Smooth muscle cell (in vitro differentiated cells): ENCODE measurements around the gene CDC14A. TPM values are rescaled to one million over a fixed set of nuclear protein-coding genes. Genes with fewer than 3 reads are reported as not detected.
"Not testable (repeated sequence)": the region's sequence is repeated elsewhere in the genome, so short reads cannot be mapped to it uniquely, and the experiment has no call there.

Experiments used
- DNase-seq: peaks from one replicate; lab custom pipeline; 2025; ENCODE audit not compliant: unreplicated experiment; lab: John Stamatoyannopoulos, UW
- H2AFZ ChIP-seq: fragments of 200-600 bp; sonication (generic); 2 replicates; pipeline ENCODE4 v1.6.0; 2016; ENCODE audit warnings: antibody characterized with exemption, low read depth, mild to moderate bottlenecking
- H3F3A ChIP-seq: fragments of 200-600 bp; sonication (generic); 2 replicates; pipeline ENCODE4 v1.6.0; 2017; ENCODE audit warnings: antibody characterized with exemption, low read depth
- H3K27ac ChIP-seq: fragments of 200-600 bp; sonication (generic); 2 replicates; pipeline ENCODE4 v1.5.1; 2016; ENCODE audit warnings: low read depth, mild to moderate bottlenecking
- H3K27me3 ChIP-seq: fragments of 200-600 bp; sonication (generic); 2 replicates; pipeline ENCODE4 v1.6.1; 2016; ENCODE audit warnings: low read depth, mild to moderate bottlenecking
- H3K36me3 ChIP-seq: fragments of 200-600 bp; sonication (generic); 2 replicates; pipeline ENCODE4 v1.5.1; 2016; ENCODE audit warnings: low read depth
- H3K4me1 ChIP-seq: fragments of 200-600 bp; sonication (generic); 2 replicates; pipeline ENCODE4 v1.5.1; 2016; ENCODE audit warnings: low read depth
- H3K4me2 ChIP-seq: fragments of 200-600 bp; sonication (generic); 2 replicates; pipeline ENCODE4 v1.6.0; 2016; ENCODE audit warnings: mild to moderate bottlenecking
- H3K4me3 ChIP-seq: fragments of 200-600 bp; sonication (generic); 2 replicates; pipeline ENCODE4 v1.5.1; 2016; ENCODE audit warnings: mild to moderate bottlenecking
- H3K79me2 ChIP-seq: fragments of 200-600 bp; sonication (generic); 2 replicates; pipeline ENCODE4 v1.6.0; 2016; ENCODE audit warnings: low read depth, mild to moderate bottlenecking
- H3K9ac ChIP-seq: fragments of 200-600 bp; sonication (generic); 2 replicates; pipeline ENCODE4 v1.6.0; 2016; ENCODE audit warnings: low read depth
- H3K9me3 ChIP-seq: fragments of 200-600 bp; sonication (generic); replicated peaks from 2 replicates; pipeline ENCODE4 v1.5.1; 2016; ENCODE audit warnings: low read depth
- H4K20me1 ChIP-seq: fragments of 200-600 bp; sonication (generic); 2 replicates; pipeline ENCODE4 v1.6.0; 2016; ENCODE audit warnings: low read depth
- WGBS: methylation state at CpG from one replicate; pipeline ENCODE4 v1.1.7; 2016; ENCODE audit warnings: low lambda C conversion rate; 5-methylcytosine and 5-hydroxymethylcytosine counted together
- polyA plus RNA-seq: library from polyadenylated mRNA; unstranded; fragments of >200 nt; fragmentation: Nextera tagmentation; extraction: Ambion mirVana; gene quantifications from 2 replicates; pipeline ENCODE4 v1.2.1, GENCODE V29; 2016
- total RNA-seq: library from RNA; depleted of rRNA; stranded (reverse); fragments of >200 nt; gene quantifications from 2 replicates; pipeline ENCODE4 v1.2.3, GENCODE V29; 2014
- TF ChIP-seq, protein P1 (sequence below): fragments of 200-600 bp; sonication (generic); IDR thresholded peaks from 2 replicates; pipeline ENCODE4 v1.5.1; 2017; ENCODE audit warnings: borderline replicate concordance, mild to moderate bottlenecking, antibody characterized with exemption; ENCODE audit not compliant: insufficient read depth, poor library complexity, severe bottlenecking

CDC14A gene
- total and polyA plus RNA-seq, 2 experiments from 2014 or later = 2.8 to 15.9 TPM

DNA sequence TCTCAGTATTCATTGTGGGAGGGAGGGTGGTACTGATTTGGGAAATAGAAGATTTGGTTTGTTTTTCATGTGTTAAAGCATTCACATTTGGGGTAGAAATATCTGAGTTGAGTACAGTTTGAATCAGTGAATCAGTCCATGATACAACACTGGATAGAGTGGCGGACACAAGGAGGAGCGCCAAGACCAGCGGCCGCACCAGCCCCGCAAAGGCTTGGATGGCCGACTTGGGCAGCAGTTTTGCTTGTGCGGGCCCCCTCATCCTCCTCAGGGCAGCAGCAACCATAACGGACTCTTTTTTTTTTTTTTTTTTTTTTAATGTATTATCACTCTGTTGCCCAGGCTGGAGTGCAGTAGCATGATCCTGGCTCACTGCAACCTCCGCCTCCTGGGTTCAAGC, 20.0 kb upstream of the CDC14A start:
- Histone ChIP-seq H3K4me2 (no peak overlapping the region), H3K9me3 (no peaks in the 10 kb centered on the region), H3F3A (no peaks in the 10 kb centered on the region), H3K79me2 (no peaks in the 10 kb centered on the region), H3K36me3 (no peaks in the 10 kb centered on the region), H3K4me1 (no peaks in the 10 kb centered on the region), H3K9ac (no peak overlapping the region), H3K27ac (no peak overlapping the region), H3K4me3 (no peak overlapping the region), H2AFZ (no peak overlapping the region), H4K20me1 (no peaks in the 10 kb centered on the region), H3K27me3 (no peaks in the 10 kb centered on the region)
- TF ChIP-seq, protein P1, sequence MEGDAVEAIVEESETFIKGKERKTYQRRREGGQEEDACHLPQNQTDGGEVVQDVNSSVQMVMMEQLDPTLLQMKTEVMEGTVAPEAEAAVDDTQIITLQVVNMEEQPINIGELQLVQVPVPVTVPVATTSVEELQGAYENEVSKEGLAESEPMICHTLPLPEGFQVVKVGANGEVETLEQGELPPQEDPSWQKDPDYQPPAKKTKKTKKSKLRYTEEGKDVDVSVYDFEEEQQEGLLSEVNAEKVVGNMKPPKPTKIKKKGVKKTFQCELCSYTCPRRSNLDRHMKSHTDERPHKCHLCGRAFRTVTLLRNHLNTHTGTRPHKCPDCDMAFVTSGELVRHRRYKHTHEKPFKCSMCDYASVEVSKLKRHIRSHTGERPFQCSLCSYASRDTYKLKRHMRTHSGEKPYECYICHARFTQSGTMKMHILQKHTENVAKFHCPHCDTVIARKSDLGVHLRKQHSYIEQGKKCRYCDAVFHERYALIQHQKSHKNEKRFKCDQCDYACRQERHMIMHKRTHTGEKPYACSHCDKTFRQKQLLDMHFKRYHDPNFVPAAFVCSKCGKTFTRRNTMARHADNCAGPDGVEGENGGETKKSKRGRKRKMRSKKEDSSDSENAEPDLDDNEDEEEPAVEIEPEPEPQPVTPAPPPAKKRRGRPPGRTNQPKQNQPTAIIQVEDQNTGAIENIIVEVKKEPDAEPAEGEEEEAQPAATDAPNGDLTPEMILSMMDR = no peak
- 99% methylated on average over 9 of the region's 9 CpGs for WGBS
- no peak for DNase-seq

DNA sequence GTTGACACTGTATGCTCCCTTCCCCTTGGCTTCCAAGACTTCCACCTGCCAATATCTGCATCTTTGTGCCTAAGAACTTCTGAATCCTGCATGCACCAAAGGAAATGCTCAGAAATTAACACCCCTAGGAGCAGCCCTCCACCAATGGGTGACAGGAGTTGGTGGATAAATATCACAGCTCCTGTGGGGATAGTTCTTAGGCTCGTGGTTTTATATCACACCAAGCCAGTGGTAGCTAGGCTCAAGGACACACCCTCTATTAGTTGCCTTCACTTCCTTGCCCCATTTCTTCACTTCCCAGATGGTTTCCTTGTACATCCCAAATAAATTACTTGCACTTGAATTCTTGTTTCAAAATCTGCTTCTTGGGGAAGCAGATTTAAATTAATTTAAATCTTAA, 16.9 kb upstream of the CDC14A start:
- no peak overlapping the region for H3K4me3 ChIP-seq
- H3K9ac ChIP-seq = no peak overlapping the region
- no peaks in the 10 kb centered on the region for H3K27me3 ChIP-seq
- H3K27ac ChIP-seq = no peak overlapping the region
- no peak overlapping the region for H2AFZ ChIP-seq
- H3K9me3 ChIP-seq = no peaks in the 10 kb centered on the region
- no peak for DNase-seq
- H3K4me2 ChIP-seq = no peak overlapping the region
- 93% methylated on average over 1 of the region's 1 CpG for WGBS
- no peaks in the 10 kb centered on the region for H3K4me1 ChIP-seq
- TF ChIP-seq, protein P1 = no peak
- no peaks in the 10 kb centered on the region for H4K20me1 ChIP-seq
- no peaks in the 10 kb centered on the region for H3K36me3 ChIP-seq
- no peaks in the 10 kb centered on the region for H3F3A ChIP-seq
- no peaks in the 10 kb centered on the region for H3K79me2 ChIP-seq

DNA sequence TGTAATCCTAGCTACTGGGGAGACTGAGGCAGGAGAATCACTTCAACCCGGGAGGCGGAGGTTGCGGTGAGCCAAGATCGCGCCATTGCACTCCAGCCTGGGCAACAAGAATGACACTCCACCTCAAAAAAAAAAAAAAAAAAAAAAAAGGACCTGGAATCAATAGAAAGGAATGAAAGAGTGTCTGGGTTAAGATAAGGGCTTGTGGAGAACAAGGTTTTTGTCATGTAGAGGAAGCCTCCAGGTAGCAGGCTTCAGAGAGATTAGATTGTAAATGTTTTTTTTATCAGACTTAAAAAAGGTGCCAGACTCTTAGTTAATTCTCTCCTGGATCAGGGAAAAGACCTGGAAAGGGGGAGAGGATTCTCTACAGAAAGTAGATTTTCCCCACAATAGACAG, 14.4 kb upstream of the CDC14A start:
- H3K79me2 ChIP-seq, H3K9me3 ChIP-seq, H3K36me3 ChIP-seq, H3F3A ChIP-seq, DNase-seq, H3K9ac ChIP-seq, H3K4me3 ChIP-seq, H3K27me3 ChIP-seq, H3K4me2 ChIP-seq, H2AFZ ChIP-seq, H3K4me1 ChIP-seq, H3K27ac ChIP-seq, H4K20me1 ChIP-seq: not testable (repeated sequence)
- WGBS = 89% methylated on average over 5 of the region's 5 CpGs

DNA sequence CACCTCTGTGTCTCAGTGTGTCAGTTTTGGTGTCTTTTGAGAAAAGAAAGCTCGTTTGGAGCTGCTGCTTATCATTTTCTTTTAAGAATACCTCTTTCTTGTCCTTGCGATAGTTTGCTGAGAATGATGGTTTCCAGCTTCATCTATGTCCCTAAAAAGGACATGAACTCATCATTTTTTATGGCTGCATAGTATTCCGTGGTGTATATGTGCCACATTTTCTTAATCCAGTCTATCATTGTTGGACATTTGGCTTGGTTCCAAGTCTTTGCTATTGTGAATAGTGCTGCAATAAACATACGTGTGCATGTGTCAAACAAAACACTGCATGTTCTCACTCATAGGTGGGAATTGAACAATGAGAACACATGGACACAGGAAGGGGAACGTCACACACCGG, 12.6 kb upstream of the CDC14A start:
- H3K9me3 ChIP-seq, H3K79me2 ChIP-seq, H3K27me3 ChIP-seq, H3K4me1 ChIP-seq, H2AFZ ChIP-seq, H3K4me3 ChIP-seq, DNase-seq, H3F3A ChIP-seq, H4K20me1 ChIP-seq, H3K9ac ChIP-seq, H3K36me3 ChIP-seq, H3K4me2 ChIP-seq, H3K27ac ChIP-seq: not testable (repeated sequence)
- 94% methylated on average over 4 of the region's 6 CpGs for WGBS

DNA sequence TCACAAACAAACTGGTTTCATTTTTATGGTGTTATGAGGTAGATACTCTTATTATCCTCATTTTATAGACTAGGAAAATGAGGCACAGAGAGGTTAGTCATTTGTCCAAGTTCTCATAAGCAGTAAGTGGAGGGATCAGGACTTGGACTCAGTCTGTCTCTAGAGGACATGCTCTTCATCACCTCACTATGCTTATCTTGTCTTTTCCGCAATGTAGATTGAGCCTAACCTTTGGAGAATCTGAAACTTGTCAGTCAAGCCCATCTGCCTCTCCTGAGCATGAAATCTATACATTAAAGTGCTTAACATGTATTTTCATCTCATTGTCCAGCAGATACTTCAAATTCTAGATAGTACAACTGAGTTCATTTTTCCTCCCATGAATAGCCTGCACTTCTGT, 11.8 kb upstream of the CDC14A start:
- Histone ChIP-seq H3K27me3 (no peaks in the 10 kb centered on the region), H2AFZ (no peak overlapping the region), H3K4me3 (no peak overlapping the region), H3K4me1 (no peaks in the 10 kb centered on the region), H4K20me1 (no peaks in the 10 kb centered on the region), H3K4me2 (no peak overlapping the region), H3K9ac (no peak overlapping the region), H3K79me2 (no peaks in the 10 kb centered on the region), H3F3A (no peaks in the 10 kb centered on the region), H3K27ac (no peak overlapping the region), H3K36me3 (no peaks in the 10 kb centered on the region), H3K9me3 (no peaks in the 10 kb centered on the region)
- TF ChIP-seq, protein P1 = no peak
- no peak for DNase-seq
- WGBS = 97% methylated on average over 1 of the region's 1 CpG
